Muscle of arm (tissue), 12 donors: ENCODE measurements around the gene CYTH1. TPM values are rescaled to one million over a fixed set of nuclear protein-coding genes. Genes with fewer than 3 reads are reported as not detected.

Experiments used
- DNase-seq: peaks from one replicate; pipeline ENCODE4 v3.0.0-alpha.2; 2013
- polyA plus RNA-seq, 12 donors: library from polyadenylated mRNA; unstranded; fragments of 120-200 nt; gene quantifications; one replicate each; pipeline ENCODE4 v1.2.1, GENCODE V29; 2013; ENCODE audit not compliant: insufficient read length in 12 of 12

CYTH1 gene
- polyA plus RNA-seq, 12 donors, result 18.7 to 48.9 (median 24.0) TPM; not detected in 1

GRCh38 chr17:78737332-78737731 lies 44.7 kb downstream of the CYTH1 start:
- no peak for DNase-seq

GRCh38 chr17:78736526-78737079 lies 45.5 kb downstream of the CYTH1 start:
- DNase-seq, result no peak

- no peak for DNase-seq
Measured at GRCh38 chr17:78735832-78736525, 46.1 kb downstream of the CYTH1 start.

DNA sequence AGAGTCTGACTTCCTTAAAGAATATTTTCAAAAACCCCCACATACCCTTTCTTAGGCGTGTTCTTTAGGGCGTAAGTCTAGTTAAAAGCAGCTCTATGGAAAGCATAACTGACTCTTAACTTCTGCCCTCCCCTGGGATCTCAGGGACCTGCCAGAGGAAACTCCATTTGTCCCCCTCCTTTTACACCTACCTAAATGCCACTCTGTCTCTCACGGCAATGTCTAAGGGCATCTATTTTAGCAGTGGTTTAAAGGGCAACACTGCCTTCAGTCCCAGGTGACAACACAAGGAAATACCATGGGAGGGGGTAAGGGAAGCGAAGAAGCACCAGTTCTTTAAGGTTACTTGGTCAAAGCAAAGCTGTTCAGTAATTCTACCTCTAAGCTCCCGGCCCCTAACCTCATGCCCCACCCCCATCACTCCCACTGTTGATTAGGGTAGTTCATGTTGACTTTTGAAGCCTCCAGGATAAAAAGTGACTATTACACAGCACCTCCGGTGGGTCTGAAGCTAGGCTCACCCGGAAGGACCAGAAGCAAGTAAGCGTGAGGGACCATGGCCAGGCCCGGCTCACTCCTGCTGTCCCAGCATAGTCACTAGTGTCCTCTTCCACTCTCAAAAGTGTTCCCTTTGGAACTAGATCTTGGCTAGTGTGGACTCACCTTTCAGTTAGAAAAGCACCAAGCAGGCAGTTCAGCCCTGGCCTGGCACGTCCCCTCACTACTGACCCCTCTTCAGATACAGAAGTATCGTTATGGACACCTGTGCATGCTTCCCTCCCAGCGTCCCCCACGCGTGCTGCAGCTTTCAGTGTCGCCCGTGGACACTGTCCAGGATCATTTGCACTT lies 47.1 kb downstream of the CYTH1 start:
- no peak for DNase-seq

DNA sequence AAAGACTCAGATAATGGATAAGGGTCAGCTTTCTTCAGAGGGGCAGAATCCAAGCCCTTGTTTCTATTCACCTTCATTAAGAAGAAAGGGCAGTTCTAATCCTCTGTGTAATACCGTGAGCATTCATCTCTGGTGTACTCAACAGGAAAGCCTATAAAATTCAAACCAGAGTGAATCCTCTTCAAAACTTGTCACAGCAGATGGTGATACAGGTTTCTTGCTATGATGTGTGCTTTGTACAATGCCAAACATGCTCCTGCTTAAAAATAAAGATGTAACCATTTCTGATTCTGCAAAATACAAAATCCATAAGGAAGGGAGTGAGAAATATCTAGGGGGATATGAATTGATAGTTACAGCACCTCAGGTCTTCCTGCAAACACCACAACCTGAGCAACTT lies 49.7 kb downstream of the CYTH1 start:
- DNase-seq, result no peak

DNA sequence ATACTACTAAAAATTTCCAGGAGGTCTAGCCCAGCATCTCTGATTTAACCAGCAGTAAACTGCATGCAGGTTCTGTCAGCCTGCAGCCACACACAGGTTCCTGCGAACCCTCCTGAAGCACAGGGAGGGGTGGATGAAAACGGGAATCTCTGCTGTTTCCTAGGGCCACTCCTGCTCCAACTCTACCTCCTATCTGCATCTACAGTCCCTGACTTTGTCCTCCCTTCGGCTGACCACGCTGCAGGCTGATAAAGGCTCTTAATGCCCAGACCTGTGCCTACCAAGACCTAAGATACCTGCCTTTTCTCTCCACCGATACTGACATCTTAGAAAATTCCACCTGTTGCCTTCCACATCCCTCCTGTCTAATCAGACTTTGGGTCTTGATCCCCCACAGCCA lies 50.2 kb downstream of the CYTH1 start:
- no peak for DNase-seq

DNA sequence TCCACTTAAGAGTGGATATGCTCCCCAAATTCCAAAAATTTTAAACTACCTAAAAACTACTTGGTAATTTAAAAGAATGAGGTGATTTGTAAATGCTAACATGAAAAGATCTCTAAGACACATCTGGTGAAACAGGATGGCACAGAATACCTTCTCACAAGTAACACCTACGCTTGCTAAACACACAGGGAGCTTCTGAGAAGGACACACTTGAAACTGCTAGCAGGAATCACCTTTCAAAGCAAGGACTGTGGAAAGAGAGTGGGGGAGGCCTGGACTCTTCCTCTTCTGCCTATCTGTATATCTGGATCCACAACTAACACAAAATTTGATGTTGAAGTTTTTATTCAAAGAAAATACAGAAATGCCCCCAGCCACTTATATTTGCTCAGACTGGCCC lies 52.4 kb downstream of the CYTH1 start:
- no peak for DNase-seq

DNA sequence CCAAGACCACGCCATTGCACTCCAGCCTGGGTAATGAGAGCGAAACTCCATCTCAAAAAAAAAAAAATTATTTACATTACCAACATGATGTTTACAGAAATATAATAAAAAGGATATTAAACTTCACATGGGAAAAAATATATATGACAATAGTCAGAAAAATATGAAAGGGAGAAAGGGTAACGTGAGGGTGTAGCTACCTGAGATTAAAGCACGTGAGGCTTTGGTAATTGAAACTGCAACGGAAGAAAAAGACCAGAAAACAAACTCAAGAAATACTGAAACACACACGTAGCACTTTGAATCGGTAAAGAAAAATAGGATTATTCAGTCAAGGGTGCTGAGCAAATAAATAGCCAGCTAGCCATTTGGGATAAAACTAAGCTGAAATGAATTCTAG lies 53.6 kb downstream of the CYTH1 start:
- no peak for DNase-seq

DNA sequence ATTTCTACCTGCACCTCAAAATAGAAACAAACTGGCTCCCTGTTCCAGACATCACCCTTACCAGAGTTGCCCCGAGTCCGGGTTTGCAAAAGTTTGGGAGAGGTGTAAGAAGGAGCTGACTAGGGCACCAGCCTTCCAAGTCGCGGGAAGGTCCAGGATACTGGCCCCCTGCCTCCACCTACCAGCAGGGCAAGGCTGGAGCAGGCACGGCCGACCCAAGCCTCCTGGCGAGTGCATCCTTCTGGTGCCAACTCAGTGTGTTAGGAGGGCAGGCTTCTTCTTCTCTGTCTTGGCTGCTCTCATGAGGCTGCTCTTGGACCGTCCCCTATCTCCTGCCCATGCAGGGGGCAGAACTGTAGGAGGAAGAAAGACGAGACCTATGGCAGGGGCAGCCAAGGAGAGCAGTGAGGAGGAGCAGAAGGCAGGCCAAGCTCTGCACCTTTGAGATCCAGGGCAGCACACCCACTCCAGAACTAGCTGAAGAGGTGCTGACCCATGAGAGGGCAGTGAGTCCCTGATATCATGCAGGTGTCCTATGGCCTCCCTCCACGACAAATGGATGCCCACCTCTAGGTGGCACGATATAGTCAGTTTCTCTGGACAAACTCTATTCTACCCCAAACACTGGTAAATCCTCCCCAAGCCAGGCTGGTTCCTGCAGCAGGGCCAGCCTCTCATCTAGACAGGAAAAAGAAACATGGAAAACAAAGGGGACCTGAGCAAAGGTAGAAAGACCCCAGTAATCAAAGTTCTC lies 54.4 kb downstream of the CYTH1 start:
- no peak for DNase-seq

GRCh38 chr17:78727057-78727456 lies 55.0 kb downstream of the CYTH1 start:
- no peak for DNase-seq

DNA sequence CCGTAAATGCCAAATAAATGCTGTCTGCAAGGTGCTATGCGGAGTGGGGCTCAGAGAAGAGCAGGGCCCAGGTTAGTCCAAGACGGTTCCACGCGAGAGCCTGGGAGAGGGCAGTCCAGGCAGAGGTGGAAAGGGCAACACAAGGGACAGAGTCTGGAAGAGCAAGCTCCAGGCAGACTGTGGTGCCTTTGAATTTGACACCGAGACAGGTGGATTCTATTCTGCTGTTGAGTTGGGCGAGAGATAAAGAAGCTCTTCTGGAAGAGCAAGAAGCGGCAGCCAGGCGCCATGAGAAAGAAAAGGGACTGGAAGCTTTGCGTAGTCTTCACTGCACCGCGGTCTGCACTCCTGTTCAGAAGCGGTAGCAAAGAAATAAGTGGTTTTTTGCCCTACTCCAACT lies 55.6 kb downstream of the CYTH1 start:
- DNase-seq, result no peak

DNA sequence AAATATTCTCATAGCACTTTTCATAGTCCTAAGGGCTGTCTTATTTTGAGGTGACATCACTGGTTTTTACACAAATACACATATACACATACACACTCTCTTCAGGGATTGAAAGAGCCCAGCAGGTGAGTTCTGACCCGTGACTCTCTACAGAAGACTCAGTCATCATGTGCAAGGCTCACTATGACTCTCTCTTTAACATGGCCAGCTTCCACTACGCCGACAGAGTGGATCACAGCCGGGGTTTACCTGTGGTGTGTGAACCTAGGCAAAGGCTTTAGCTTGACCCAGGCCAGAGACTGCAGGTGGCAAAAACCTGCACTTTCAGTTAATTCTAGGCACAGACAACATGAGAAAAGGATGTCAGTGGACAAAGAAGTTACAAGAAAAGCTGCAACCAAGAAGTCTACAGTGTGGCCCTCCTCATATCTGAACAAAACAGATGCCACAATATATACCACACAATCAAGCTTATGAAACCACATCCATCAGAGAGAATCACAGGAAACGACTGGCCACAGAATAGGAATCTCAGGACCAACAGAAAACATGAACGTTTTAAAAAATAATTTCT lies 56.5 kb downstream of the CYTH1 start:
- no peak for DNase-seq

DNA sequence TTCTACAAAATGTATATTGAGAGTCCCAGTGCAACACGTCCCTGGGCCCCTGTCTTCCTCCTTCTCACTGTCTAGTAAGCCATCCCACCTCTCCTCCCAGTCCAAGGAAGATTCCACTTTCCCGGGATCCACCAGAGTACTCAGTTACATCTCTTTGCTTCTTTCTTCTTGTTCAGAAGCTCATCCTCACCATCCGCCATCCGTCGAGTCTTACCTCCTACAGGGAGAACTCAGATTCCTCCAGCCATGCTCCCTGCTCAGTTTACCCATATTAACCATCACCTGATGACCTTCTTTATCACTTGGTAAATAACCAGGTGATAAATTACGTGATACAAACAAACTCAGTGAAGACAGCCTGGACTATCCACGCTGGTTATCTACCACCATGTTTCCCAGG lies 57.1 kb downstream of the CYTH1 start:
- no peak for DNase-seq

DNA sequence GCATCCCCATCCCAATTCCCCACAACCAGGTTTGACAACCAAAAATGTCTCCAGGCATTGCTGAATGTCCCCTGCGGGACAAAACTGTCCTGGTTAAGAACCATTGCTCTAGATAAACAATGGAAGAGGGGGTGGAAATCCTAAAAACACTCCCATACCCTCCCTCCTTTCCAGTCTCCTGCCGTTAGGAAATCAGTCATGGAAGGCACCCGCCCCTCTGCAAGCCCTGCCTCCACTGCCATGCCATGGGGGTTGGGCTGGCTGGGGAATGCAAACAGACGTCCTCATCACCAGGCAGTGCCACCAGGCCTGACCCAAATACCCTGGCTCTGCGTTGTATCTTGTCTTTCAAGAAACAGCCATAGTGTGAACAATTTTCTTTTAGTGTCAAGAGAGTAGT lies 57.5 kb downstream of the CYTH1 start:
- no peak for DNase-seq

- no peak for DNase-seq
Measured at GRCh38 chr17:78723957-78724356, 58.1 kb downstream of the CYTH1 start.

- DNase-seq, result peak; percentile 88
Measured at GRCh38 chr17:78723001-78723796, 58.9 kb downstream of the CYTH1 start.

GRCh38 chr17:78722246-78722761 lies 59.8 kb downstream of the CYTH1 start:
- DNase-seq, result no peak

DNA sequence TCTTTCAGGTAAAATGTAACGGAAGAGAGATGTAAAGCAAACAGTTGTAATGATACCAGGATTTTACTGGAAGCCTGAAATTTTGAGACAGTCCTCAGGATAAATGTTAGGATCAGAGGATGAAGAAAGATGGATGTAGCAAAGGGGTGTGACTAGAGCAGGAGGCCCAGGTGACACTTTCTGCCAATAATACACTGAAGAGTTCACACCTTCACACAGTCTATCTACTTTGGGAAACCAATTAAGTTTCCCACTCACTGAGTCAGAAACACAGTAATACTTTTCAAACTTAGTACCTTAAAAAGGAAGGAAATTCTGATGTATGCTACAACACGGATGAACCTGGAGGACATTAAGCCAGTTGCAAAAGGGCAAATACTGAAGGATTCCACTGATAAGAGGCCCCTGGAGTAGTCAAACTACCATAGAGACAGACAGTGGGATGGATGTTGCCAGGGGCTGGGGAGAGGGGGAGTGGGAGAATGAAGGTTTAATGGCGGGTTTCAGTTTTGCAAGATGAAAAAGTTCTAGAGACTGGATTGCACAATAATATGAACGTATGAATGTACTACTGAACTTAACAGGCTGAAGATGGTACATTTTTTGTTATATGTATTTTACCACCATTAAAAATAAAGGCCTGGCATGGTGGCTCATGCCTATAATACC lies 62.3 kb downstream of the CYTH1 start:
- DNase-seq, result no peak

GRCh38 chr17:78718575-78719208 lies 63.4 kb downstream of the CYTH1 start:
- no peak for DNase-seq
